K562 (cell line): ENCODE results near the gene FAM168B. TPM values are rescaled to one million over a fixed set of nuclear protein-coding genes. Genes with fewer than 3 reads are reported as not detected.

Experiments used
- ATAC-seq: fragments of 200-7000 bp; cut with Tn5 transposase; 3 replicates; pipeline ENCODE4 v1.9.1; 2020; ENCODE audit warnings: moderate library complexity
- BruUV-seq: library from RNA; stranded (reverse); fragments of 400-500 nt; replicated peaks from 2 replicates; lab custom pipeline; 2021; lab: Mats Ljungman, UMichigan
- CTCF ChIA-PET: fragments of 300-600 bp; formaldehyde crosslinking; extraction: SDS; loops from one replicate; lab custom pipeline; 2021; ENCODE audit warnings: low intra/inter-chr PET ratio; lab: Yijun Ruan, JAX
- POLR2A ChIA-PET: fragments of 300-600, 350-650 bp; sonication (Branson Sonifier 250); formaldehyde crosslinking; extraction: SDS; loops from one replicate; lab custom pipeline; 2021; ENCODE audit warnings: antibody characterized with exemption, inconsistent platforms; lab: Yijun Ruan, JAX
- DNase-seq, 4 experiments: peaks; one replicate each; pipeline versions ENCODE4 v3.0.0 to v3.0.0-alpha.2; 2011 to 2018; ENCODE audit warnings: low spot score in 3 of 4, mixed read lengths in 3 of 4; ENCODE audit errors: extremely low read depth in 1 of 4
- FAIRE-seq: peaks from 2 replicates; lab custom pipeline; 2011; peaks lifted over from hg19 to GRCh38; lab: Jason Lieb, UNC
- H2AFZ ChIP-seq: 2 replicates; pipeline ENCODE4 v1.6.0; 2011; ENCODE audit warnings: low read depth, low read length, control low read depth, inconsistent platforms
- H3K27ac ChIP-seq: fragments of 200-600 bp; 3 replicates; pipeline ENCODE4 v1.8.0; 2011; ENCODE audit warnings: low read depth, mild to moderate bottlenecking, control low read depth, inconsistent platforms, low read length, moderate library complexity, mixed read lengths; ENCODE audit errors: extremely low read depth
- H3K27me3 ChIP-seq, 2 experiments: fragments of 300-600 bp in 1 of 2; 2 replicates in 1 of 2; 3 replicates in 1 of 2; pipeline versions ENCODE4 v1.6.0 to v1.8.0; 2011; ENCODE audit warnings: inconsistent platforms in 2 of 2, low read length in 2 of 2, mild to moderate bottlenecking in 1 of 2, mixed read lengths in 1 of 2, moderate library complexity in 1 of 2; ENCODE audit not compliant: control insufficient read depth in 2 of 2, insufficient read depth in 2 of 2
- H3K36me3 ChIP-seq: fragments of 300-600 bp; 3 replicates; pipeline ENCODE4 v1.8.0; 2011; ENCODE audit warnings: mild to moderate bottlenecking, low read length, inconsistent platforms; ENCODE audit not compliant: control insufficient read depth, insufficient read depth
- H3K4me1 ChIP-seq, 2 experiments: fragments of 200-600 bp in 1 of 2; replicated peaks in 1 of 2; 2 replicates in 1 of 2; 3 replicates in 1 of 2; pipeline versions ENCODE4 v1.5.1 to v1.8.0; 2011; ENCODE audit warnings: inconsistent platforms in 2 of 2, low read length in 2 of 2, mild to moderate bottlenecking in 1 of 2, mixed read lengths in 1 of 2, moderate library complexity in 1 of 2; ENCODE audit not compliant: control insufficient read depth in 2 of 2, insufficient read depth in 2 of 2
- H3K4me2 ChIP-seq: 2 replicates; pipeline ENCODE4 v1.6.1; 2011; ENCODE audit warnings: low read length, control low read depth, inconsistent platforms, mixed read lengths; ENCODE audit not compliant: insufficient read depth
- H3K4me3 ChIP-seq: fragments of 200-600 bp; sonication (generic), shearing (Covaris generic); 2 replicates; pipeline ENCODE4 v1.5.1; 2016; ENCODE audit warnings: control low read depth, inconsistent platforms
- H3K79me2 ChIP-seq: fragments of 200-600 bp; 3 replicates; pipeline ENCODE4 v1.8.0; 2011; ENCODE audit warnings: low read length, inconsistent platforms; ENCODE audit not compliant: control insufficient read depth, insufficient read depth
- H3K9ac ChIP-seq, 2 experiments: 2 replicates each; pipeline versions ENCODE4 v1.6.0 to v1.6.1; 2011; ENCODE audit warnings: low read depth in 2 of 2, low read length in 2 of 2, control low read depth in 1 of 2, inconsistent platforms in 1 of 2, mild to moderate bottlenecking in 1 of 2, mixed read lengths in 1 of 2; ENCODE audit not compliant: insufficient read depth in 1 of 2
- H3K9me1 ChIP-seq: one replicate; pipeline ENCODE4 v1.6.0; 2011; ENCODE audit warnings: inconsistent platforms, mild to moderate bottlenecking, low read length, moderate library complexity; ENCODE audit not compliant: control insufficient read depth, insufficient read depth
- H3K9me3 ChIP-seq: replicated peaks from 2 replicates; pipeline ENCODE4 v1.5.1; 2011; ENCODE audit warnings: low read depth, low read length, inconsistent platforms; ENCODE audit not compliant: control insufficient read depth, insufficient read depth
- H4K20me1 ChIP-seq: replicated peaks from 2 replicates; pipeline ENCODE4 v1.6.1; 2011; ENCODE audit warnings: low read length, inconsistent platforms, mixed read lengths; ENCODE audit not compliant: control insufficient read depth, insufficient read depth
- C11orf30 ChIP-seq: fragments of 450-650 bp; IDR thresholded peaks from 2 replicates; pipeline ENCODE4 v1.6.1; 2016; ENCODE audit warnings: low read depth, mild to moderate bottlenecking
- POLR2G ChIP-seq: fragments of 200-400 bp; formaldehyde crosslinking; IDR thresholded peaks from 2 replicates; pipeline ENCODE4 v1.6.1; 2017; ENCODE audit warnings: low read depth, mild to moderate bottlenecking, antibody characterized with exemption, low read length, moderate library complexity
- RBM39 ChIP-seq: fragments of 200-400 bp; formaldehyde crosslinking; optimal IDR thresholded peaks from 2 replicates; pipeline ENCODE3; 2018; ENCODE audit warnings: low read depth, low read length
- RNF2 ChIP-seq: sonication (generic); IDR thresholded peaks from 2 replicates; pipeline ENCODE4 v1.6.1; 2016
- SLC30A9 ChIP-seq: fragments of 250-450 bp; sonication (Bioruptor Pico); IDR thresholded peaks from 2 replicates; pipeline ENCODE4 v1.8.0; 2022; ENCODE audit warnings: mild to moderate bottlenecking, moderate library complexity
- SRSF1 ChIP-seq: fragments of 200-400 bp; formaldehyde crosslinking; IDR thresholded peaks from 2 replicates; pipeline ENCODE4 v1.6.1; 2017; ENCODE audit warnings: mild to moderate bottlenecking, low read depth, low read length, moderate library complexity
- SRSF9 ChIP-seq: fragments of 200-400 bp; formaldehyde crosslinking; IDR thresholded peaks from 2 replicates; pipeline ENCODE4 v1.6.1; 2017; ENCODE audit warnings: low read depth, low read length, borderline replicate concordance
- TBL1XR1 ChIP-seq, 2 experiments: IDR thresholded peaks; 2 replicates each; pipeline ENCODE4 v1.6.1; 2012; ENCODE audit warnings: improper control_type of control experiment in 2 of 2, low read length in 2 of 2, mild to moderate bottlenecking in 1 of 2
- XRCC3 ChIP-seq: fragments of 450-650 bp; IDR thresholded peaks from 2 replicates; pipeline ENCODE4 v1.6.1; 2017; ENCODE audit warnings: mild to moderate bottlenecking, moderate library complexity
- ZNF280A ChIP-seq: fragments of 450-650 bp; IDR thresholded peaks from 2 replicates; pipeline ENCODE4 v1.6.1; 2018; ENCODE audit warnings: mild to moderate bottlenecking, low read depth; ENCODE audit not compliant: partially characterized antibody
- ZNF780A ChIP-seq: fragments of 250-450 bp; sonication (Bioruptor Pico); IDR thresholded peaks from 2 replicates; pipeline ENCODE4 v1.5.0; 2021; ENCODE audit warnings: mild to moderate bottlenecking
- WGBS: fragments of 100-300 bp; shearing (Covaris generic); methylation state at CpG from one replicate; pipeline ENCODE4 v1.1.6; 2016; ENCODE audit warnings: low coverage, mixed read lengths; ENCODE audit not compliant: insufficient coverage; ENCODE audit errors: missing lambda C conversion rate; 5-methylcytosine and 5-hydroxymethylcytosine counted together
- in situ Hi-C: fragments of 300-500 bp; cut with MboI; formaldehyde crosslinking; loops from 4 replicates; pipeline ENCODE4 v1.15.0; 2018; ENCODE audit warnings: inconsistent platforms, mixed read lengths
- intact Hi-C: fragments of 100-400 bp; cut with micrococcal nuclease; formaldehyde crosslinking; loops from 2 replicates; pipeline ENCODE4 v1.14.2; 2022
- polyA plus RNA-seq, 8 experiments: library from polyadenylated mRNA; depleted of rRNA in 4 of 8; stranded (reverse) in 5 of 8; unstranded in 3 of 8; fragments of >200 nt; fragmentation: Nextera tagmentation in 2 of 8; fragmentation: Illumina TruSeq in 1 of 8; extraction: Ambion mirVana in 2 of 8; extraction: Trizol in 1 of 8; gene quantifications; 2 replicates each; pipeline versions ENCODE4 v1.2.1 to v1.2.3, GENCODE V29; 2011 to 2014; ENCODE audit warnings: inconsistent platforms in 1 of 8, missing spikeins in 1 of 8
- total RNA-seq, 7 experiments: library from RNA; depleted of rRNA in 6 of 7; stranded (reverse); fragments of >200 nt in 6 of 7; fragmentation: Illumina TruSeq in 2 of 7; extraction: Trizol in 2 of 7; gene quantifications; 2 replicates each; pipeline versions ENCODE4 v1.2.1 to v1.2.3, GENCODE V29; 2011 to 2021; ENCODE audit warnings: low replicate concordance in 1 of 7

Gene FAM168B
- total and polyA plus RNA-seq, 9 of the 15 experiments (the other 6 are each of a cell fraction or from before 2014, with no cell fraction given) = 3.3 to 76.0 (median 46.1) TPM

GRCh38 chr2:131058214-131058843 is 34.9 kb downstream of the FAM168B start:
- CTCF ChIA-PET = no interaction called here
- DNase-seq = no peak
- H3K9ac ChIP-seq = no peak overlapping the region
- in situ Hi-C loops (no loop called here), intact Hi-C loops (no loop called here)
- no peak overlapping the region for H3K4me3 ChIP-seq
- WGBS = 84% methylated on average over 8 of the region's 8 CpGs
- POLR2A ChIA-PET = interaction anchor here (0.6 to 0.9 kb wide), 2 partner anchors 10 kb away, joined by 3 read pairs; no protein-coding TSS in a partner anchor
- no peak for ATAC-seq
- no peaks in the 10 kb centered on the region for H3K27me3 ChIP-seq
- no TSS peak for BruUV-seq
- H3K9me1 ChIP-seq = no peaks in the 10 kb centered on the region
- peaks cover 20% of the 10 kb centered on the region; the same call in 1 of the 2 replicates for H4K20me1 ChIP-seq
- no peaks in the 10 kb centered on the region; a peak in 1 of 5 replicates for H3K4me1 ChIP-seq
- peaks cover 69% of the 10 kb centered on the region for H3K79me2 ChIP-seq
- TF ChIP-seq TBL1XR1 (IDR thresholded peaks at IDR 0.05; ENCODE audit: low read length in 2 of 2) (no peak), ZNF280A (no peak), RBM39 (no peak), SRSF9 (no peak), SLC30A9 (CRISPR knock-in tag) (no peak), RNF2 (no peak), XRCC3 (no peak), C11orf30 (no peak), ZNF780A (no peak), SRSF1 (no peak), POLR2G (no peak)
- no peak overlapping the region for H3K27ac ChIP-seq
- no peak overlapping the region for H3K4me2 ChIP-seq
- no peak overlapping the region for H2AFZ ChIP-seq
- no peaks in the 10 kb centered on the region for H3K9me3 ChIP-seq
- FAIRE-seq = no peak
- peaks cover 81% of the 10 kb centered on the region for H3K36me3 ChIP-seq
